ENCODE data around the gene CLSTN2.

CLSTN2 gene

GRCh38 chr3:140501770-140502364 lies 566.9 kb downstream of the CLSTN2 start:
- ChIA-PET CTCF (no interaction called here), POLR2A (no interaction called here)
- no peak for DNase-seq (ENCODE audit: extremely low spot score)

GRCh38 chr3:140505213-140505612 lies 570.2 kb downstream of the CLSTN2 start:
- POLR2A ChIA-PET: no interaction called here
- DNase-seq (ENCODE audit: extremely low spot score): peak; percentile 28
- TF ChIP-seq CTCF (IDR thresholded peaks at IDR 0.05; ENCODE audit: control extremely low read depth, extremely low read depth, low read depth, missing control alignments): no peak
- CTCF ChIA-PET: no interaction called here

More at GRCh38 chr3:140501770-140502364, 566.9 kb downstream of the CLSTN2 start:
- TF ChIP-seq CTCF (IDR thresholded peaks at IDR 0.05; ENCODE audit: control extremely low read depth, extremely low read depth, low read depth, missing control alignments): no peak

- POLR2A ChIA-PET: no interaction called here
- CTCF ChIA-PET: no interaction called here
- no peak for DNase-seq (ENCODE audit: extremely low spot score)
- no peak for TF ChIP-seq CTCF (IDR thresholded peaks at IDR 0.05; ENCODE audit: control extremely low read depth, extremely low read depth, low read depth, missing control alignments)
Measured at GRCh38 chr3:140505876-140506275, 570.9 kb downstream of the CLSTN2 start.

GRCh38 chr3:140508550-140508949 lies 573.6 kb downstream of the CLSTN2 start:
- ChIA-PET POLR2A (no interaction called here), CTCF (no interaction called here)
- no peak for TF ChIP-seq CTCF (IDR thresholded peaks at IDR 0.05; ENCODE audit: control extremely low read depth, extremely low read depth, low read depth, missing control alignments)
- DNase-seq (ENCODE audit: extremely low spot score): no peak

GRCh38 chr3:140509534-140509933 lies 574.5 kb downstream of the CLSTN2 start:
- TF ChIP-seq CTCF (IDR thresholded peaks at IDR 0.05; ENCODE audit: control extremely low read depth, extremely low read depth, low read depth, missing control alignments): no peak
- POLR2A ChIA-PET: no interaction called here
- CTCF ChIA-PET: no interaction called here
- DNase-seq (ENCODE audit: extremely low spot score): no peak

GRCh38 chr3:140510303-140510861 lies 575.4 kb downstream of the CLSTN2 start:
- ChIA-PET CTCF (no interaction called here), POLR2A (no interaction called here)
- no peak for DNase-seq (ENCODE audit: extremely low spot score)
- no peak for TF ChIP-seq CTCF (IDR thresholded peaks at IDR 0.05; ENCODE audit: control extremely low read depth, extremely low read depth, low read depth, missing control alignments)
